Measurements from ENCODE around the gene ALOX15B. TPM values are rescaled to one million over a fixed set of nuclear protein-coding genes. Genes with fewer than 3 reads are reported as not detected.
A peak's percentile ranks its signal among the peaks of the same experiment; 100 is the strongest.

Gene ALOX15B
- total RNA-seq, 1 experiment from 2014 or later = not detected

DNA sequence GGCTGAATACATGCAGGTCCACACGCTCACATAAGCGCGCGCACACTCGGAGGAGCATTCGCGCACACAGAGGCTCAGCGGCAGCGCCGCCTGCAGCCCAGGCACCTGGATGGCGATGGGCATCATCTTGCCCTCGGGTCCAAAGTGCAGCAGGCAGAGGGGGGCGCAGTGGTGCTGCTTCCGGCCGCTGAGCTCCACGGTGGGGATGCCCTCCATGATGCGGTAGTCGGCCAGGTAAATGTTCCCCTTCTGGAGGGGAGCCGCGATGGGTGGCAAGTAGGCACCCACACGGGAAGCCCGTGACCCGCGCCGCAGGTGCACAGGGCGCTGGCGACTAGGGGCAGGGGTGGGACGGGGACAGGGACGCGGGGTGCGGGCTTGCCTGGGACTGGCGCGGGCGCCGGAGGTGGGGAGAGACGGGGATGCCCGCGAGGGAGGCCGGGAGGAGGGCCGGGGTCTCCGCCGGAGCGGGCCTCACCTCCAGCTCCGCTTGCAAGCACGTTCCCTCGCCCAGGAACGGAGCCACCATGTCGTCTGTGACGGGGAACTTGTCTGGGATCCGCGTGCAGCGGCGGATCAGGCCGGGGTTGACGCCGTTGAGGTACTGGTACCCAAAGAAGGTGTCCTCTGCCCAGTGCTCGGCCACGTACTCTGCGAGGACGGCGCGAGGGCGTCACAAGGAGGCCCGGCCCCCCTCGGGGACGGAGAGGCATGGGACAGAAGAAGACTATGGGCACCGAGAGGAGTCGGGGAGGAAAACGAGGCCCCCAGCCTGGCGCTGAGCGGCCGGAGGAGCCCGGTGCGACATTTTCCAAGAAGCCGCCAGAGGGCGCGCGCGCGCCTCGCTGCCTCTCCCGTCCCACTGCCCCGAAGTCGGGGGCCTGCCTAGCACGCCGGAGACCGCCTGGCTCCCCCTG, 40.7 kb downstream of the ALOX15B start:
- peak; percentile 71 for DNase-seq (ENCODE audit: low spot score)

DNA sequence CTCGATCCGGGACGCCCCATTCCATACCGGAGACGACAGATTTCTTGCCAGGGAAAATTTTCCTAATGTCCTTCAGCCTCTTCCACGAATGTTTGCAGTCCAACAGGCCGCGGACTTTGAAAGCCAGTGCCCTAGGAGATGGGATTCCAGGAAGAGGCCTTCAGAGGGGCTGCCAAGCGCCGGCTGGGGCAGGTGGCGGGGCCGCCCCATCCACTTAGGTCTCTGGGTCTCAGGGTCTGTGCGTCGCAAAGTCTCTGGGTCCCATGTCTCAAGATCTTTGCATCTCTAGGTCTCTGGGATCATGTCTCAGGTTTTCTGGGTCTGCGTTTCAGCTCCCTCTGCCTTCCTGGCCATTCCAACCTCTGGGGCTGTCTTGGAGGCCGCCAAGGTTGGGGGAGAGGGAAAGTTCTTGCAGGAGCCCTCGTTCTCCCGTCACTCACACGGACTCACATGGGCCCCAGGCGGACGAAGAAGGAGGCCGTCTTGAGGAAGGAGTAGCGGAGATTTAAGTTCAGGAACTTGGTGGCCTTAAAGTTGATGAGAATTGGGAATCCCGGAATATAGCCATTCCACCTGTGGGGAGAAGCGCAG, 41.4 kb downstream of the ALOX15B start:
- peak; percentile 6 for DNase-seq (ENCODE audit: low spot score)

DNA sequence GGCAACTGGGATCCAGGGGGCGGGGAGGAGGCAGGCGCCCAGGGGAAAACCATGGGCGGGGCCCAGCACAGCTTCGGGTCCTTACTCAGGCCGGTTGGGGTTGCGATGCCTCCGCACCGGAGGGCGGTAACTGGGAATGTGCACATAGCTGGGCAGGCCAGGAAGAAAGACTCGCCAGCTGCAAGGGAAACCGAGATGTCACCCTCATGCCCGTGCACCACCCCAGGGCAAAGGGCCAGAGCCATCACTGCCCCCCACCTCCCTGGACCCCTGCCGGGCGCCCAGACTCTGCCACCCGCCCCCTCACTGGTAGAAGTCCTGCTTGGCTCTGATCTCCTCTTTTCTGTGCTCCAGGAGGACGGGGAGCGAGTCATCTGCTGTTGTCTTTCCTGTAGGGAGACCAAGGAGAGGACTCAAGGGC, 42.0 kb downstream of the ALOX15B start:
- peak; percentile 13 for DNase-seq (ENCODE audit: low spot score)

DNA sequence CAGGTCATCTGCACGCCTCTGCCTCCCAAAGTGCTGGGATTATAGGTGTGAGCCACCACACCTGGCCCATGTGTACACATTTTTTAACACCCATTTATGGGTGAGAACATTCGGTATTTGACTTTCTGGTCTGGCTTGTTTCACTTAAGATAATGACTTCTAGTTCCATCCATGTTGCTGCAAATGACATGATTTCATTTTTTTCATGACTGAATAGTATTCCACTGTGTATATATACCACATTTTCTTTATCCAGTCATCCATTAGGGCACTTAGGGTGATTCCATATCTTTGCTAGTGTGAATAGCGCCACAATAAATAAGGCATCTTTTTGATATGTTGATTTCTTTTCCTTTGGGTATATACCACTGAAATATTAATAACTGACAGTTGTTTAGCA, 43.0 kb downstream of the ALOX15B start:
- DNase-seq (ENCODE audit: low spot score) = no peak

DNA sequence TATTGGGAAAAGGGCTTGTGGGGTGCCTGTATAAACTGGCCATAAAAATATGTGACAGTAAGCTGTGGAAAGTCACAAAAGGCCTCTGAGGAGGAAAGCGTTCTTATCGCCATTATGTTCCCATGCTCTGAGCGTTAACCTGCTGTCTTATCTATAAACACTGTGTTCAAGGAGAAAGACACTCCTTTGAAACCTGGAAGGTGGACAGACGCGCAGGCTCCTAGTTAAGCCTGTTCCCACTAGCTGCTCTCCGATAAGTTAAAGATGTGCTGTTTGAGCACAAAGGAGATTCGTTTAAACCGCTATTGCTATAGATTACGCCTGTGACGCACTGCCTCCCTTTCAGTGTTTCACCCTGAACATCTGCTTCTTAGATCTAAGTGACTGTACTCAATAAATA, 43.4 kb downstream of the ALOX15B start:
- no peak for DNase-seq (ENCODE audit: low spot score)

DNA sequence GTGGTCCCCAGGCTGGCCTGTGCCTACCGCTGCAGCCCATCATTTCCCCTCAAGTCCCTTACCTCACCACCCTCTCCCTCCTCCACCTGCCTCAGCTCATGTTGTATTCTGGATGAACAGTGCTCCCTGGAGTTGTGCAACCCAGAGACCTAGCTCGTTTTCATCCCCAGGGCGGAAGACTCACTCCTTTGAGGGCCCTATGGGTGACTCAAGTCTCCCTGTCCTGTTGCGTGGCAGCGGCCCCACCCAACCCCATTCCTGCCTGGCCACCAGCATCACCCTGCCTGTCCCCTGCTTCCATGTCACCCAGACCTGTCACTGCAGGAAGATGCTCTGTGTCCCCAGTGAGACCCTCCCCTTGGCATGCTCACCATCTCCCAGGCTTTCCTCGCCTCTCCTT, 45.4 kb downstream of the ALOX15B start:
- DNase-seq (ENCODE audit: low spot score) = no peak

DNA sequence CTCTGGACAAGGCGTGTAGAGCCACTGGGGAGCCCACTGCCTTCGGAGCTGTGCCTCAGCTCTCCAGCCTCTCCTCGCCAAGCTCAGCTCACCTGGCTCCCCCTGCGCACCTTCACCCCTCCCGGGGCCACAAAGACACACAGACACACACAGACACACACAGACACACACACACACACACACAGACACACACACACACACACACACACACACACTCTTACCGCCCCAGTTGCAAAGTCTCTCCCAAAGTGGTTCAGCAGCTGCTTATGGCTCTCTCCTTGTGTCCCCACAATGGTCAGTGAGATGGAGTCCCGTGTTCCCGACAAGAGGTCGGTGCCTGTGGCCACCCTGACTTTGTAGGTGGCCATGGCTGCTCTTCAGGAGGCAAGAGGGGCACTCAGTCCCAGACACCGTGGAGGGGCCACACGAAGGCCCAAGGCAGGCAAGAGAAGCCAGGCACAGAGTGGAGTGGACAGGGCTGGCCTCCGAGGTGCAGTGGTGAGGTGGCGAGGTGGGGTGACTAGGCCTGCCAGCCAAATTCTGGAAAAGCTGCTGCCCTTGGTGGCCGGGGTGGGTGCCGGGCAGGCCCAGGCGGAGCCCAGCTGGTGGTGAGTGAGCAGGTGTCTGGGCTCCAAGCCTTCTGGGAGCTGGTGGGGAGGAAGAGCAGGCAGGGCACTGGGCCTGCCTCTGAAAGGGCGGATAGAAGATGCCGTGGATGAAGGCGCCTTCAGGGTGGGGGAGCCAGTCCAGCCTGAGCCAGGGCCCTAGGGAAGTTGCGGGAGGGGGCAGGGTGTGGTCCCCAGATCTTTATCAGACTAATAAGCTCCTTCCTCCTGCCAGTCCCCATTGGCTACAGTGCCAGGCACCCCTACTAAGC, 48.5 kb downstream of the ALOX15B start, which contains the start of gene ALOX12B:
Gene ALOX12B (minus strand): TSS at position 642 of the 877 bp plus-strand sequence. CDS start 274 bp downstream, at position 368.
- no peak for DNase-seq (ENCODE audit: low spot score)

DNA sequence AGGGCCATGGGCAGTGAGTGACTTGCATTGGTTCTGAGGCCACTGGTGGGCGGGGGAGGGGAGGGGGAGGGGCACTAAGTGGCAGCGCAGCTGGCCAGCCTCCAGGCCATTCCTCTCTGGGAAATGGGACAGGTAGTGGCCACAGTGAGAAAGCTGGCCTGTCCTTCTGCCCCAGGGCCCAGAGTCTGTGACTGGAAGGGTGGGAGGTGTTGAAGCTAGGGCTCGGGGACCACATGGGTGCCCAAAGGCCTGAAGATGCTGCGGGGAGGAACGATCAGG, 49.0 kb downstream of the ALOX15B start:
- no peak for DNase-seq (ENCODE audit: low spot score)

DNA sequence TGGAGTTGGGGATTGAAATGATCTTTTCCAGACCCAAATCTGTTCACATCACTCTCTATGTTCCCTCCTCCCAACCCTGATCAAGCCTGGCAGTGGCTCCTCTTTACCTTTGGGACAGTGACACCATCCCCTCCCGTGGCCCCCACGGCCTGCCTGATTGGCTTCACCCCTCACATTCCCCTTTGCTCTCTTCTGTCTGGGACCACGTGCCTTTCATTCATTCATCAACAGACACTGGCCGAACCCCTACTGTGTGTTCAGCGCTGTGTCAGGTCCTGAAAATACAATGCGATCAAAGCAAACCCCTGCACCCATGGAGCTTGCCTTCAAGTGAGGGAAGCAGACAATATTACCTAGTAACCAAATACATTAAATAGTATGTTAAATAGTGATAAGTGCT, 50.9 kb downstream of the ALOX15B start:
- no peak for DNase-seq (ENCODE audit: low spot score)

DNA sequence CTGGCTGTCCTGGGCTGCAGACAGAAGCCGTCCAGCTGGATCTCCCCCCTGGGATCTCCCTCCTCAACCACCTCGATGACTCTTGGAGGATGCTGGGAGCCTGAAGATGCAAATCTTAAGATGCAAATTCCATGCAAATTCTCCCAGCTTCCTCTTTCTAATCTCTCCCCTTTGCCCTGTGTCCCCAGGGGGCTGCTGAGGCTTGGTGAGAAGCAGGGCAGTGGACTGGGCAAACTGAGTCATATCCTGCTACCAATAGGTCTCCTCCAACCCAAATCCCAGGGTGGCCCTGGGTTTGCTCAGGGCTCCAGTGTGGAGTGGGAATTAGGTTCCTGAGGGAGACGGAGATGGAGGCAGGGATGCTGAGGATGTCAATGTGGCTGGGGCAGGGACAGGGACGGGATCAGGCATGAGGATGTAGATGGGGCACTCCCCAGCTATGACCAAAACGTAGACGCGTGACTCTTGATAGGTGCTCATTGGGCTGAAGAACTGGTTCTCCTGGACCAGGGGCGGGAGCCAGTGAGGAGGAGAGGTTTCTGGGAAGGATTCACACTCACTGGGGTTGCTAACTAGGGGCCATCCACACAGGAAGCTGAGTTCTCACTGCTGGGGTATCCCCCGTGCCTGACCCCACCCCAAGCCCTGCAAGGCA, 52.3 kb downstream of the ALOX15B start:
- DNase-seq (ENCODE audit: low spot score) = no peak

DNA sequence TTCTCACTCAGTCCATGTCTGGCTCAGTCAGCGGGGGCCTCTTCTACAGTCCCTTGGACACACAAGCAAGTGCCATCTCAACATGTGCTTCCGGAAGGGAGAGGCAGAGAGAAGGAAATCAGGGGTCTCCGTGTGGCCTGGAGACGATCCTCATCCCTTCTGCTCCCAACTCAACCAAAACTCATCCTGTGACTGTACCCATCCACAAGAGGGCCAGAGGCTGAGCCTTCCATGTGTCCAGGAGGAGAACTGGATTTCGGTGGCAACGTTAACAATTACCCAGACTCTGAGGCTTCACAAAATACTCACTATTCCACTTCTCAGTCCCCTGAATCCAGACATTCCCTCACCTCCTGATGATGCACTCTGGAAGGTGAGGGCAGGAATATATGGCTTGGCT, 56.5 kb downstream of the ALOX15B start:
- DNase-seq (ENCODE audit: low spot score) = no peak

DNA sequence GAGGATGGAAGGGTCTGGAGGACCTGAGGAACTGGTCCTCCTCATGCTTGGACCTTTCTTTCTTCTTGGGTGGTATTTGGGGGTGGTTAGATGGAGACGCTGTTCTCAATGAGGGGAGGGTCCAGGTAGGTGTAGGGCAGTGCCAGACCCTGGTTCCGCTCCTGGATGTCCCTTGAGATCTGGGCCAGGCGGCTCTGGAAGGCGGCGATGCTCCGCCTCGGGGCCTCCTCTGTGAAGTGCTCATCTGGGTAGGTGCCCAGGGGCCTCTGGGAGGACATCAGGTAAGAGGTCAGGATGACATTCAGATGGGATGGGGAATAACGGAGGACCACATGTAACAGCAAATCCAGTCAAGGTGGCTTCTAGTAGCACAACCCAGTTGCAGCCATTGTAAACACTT, 57.7 kb downstream of the ALOX15B start:
- no peak for DNase-seq (ENCODE audit: low spot score)

Small RNA genes lying within 50 kb of the gene (small RNA-seq; reads per million reads assigned to genes)
- gene MIR4314 = not detected

Other genes with a start within 250 kb of the ALOX15B start
- 5.3 and 17.6 TPM in 2 replicates for gene KDM6B, start 204.8 kb upstream of the ALOX15B start, total RNA-seq (2014; rRNA removed; shearing (Covaris generic))
- 0.43 and 0.50 TPM in 2 replicates for gene TMEM88, start 184.0 kb upstream of the ALOX15B start, total RNA-seq (2014; rRNA removed; shearing (Covaris generic))
- gene NAA38, start 181.5 kb upstream of the ALOX15B start, total RNA-seq (2014; rRNA removed; shearing (Covaris generic)) = 71.8 and 89.4 TPM in 2 replicates
- 8.4 and 10.7 TPM in 2 replicates for gene CYB5D1, start 181.1 kb upstream of the ALOX15B start, total RNA-seq (2014; rRNA removed; shearing (Covaris generic))
- 52.8 and 54.3 TPM in 2 replicates for gene CHD3, start 150.3 kb upstream of the ALOX15B start, total RNA-seq (2014; rRNA removed; shearing (Covaris generic))
- 0.81 and 1.1 TPM in 2 replicates for gene RNF227, start 122.8 kb upstream of the ALOX15B start, total RNA-seq (2014; rRNA removed; shearing (Covaris generic))
- 0.74 and 1.4 TPM in 2 replicates for gene KCNAB3, start 109.2 kb upstream of the ALOX15B start, total RNA-seq (2014; rRNA removed; shearing (Covaris generic))
- 22.0 and 24.5 TPM in 2 replicates for gene TRAPPC1, start 107.1 kb upstream of the ALOX15B start, total RNA-seq (2014; rRNA removed; shearing (Covaris generic))
- 17.3 and 24.4 TPM in 2 replicates for gene CNTROB, start 106.9 kb upstream of the ALOX15B start, total RNA-seq (2014; rRNA removed; shearing (Covaris generic))
- gene GUCY2D, start 36.4 kb upstream of the ALOX15B start, total RNA-seq (2014; rRNA removed; shearing (Covaris generic)) = 0.03 TPM in 1 of 2 replicates, not detected in the other
- 0.97 TPM in 1 of 2 replicates, not detected in the other for gene ALOX12B, start 48.7 kb downstream of the ALOX15B start, total RNA-seq (2014; rRNA removed; shearing (Covaris generic))
- not detected in 2 replicates for gene ALOXE3, start 79.5 kb downstream of the ALOX15B start, total RNA-seq (2014; rRNA removed; shearing (Covaris generic))
- 0.61 and 0.76 TPM in 2 replicates for gene HES7, start 85.0 kb downstream of the ALOX15B start, total RNA-seq (2014; rRNA removed; shearing (Covaris generic))
- gene PER1, start 113.3 kb downstream of the ALOX15B start, total RNA-seq (2014; rRNA removed; shearing (Covaris generic)) = 37.1 and 43.5 TPM in 2 replicates
- gene VAMP2, start 123.9 kb downstream of the ALOX15B start, total RNA-seq (2014; rRNA removed; shearing (Covaris generic)) = 4.9 and 5.8 TPM in 2 replicates
- gene TMEM107, start 137.3 kb downstream of the ALOX15B start, total RNA-seq (2014; rRNA removed; shearing (Covaris generic)) = 12.6 and 14.5 TPM in 2 replicates
- 12.4 and 12.8 TPM in 2 replicates for gene BORCS6, start 151.1 kb downstream of the ALOX15B start, total RNA-seq (2014; rRNA removed; shearing (Covaris generic))
- gene AURKB, start 171.5 kb downstream of the ALOX15B start, total RNA-seq (2014; rRNA removed; shearing (Covaris generic)) = 75.0 and 84.9 TPM in 2 replicates
- 5.9 and 17.7 TPM in 2 replicates for gene CTC1, start 209.0 kb downstream of the ALOX15B start, total RNA-seq (2014; rRNA removed; shearing (Covaris generic))
- 45.4 and 51.3 TPM in 2 replicates for gene PFAS, start 210.2 kb downstream of the ALOX15B start, total RNA-seq (2014; rRNA removed; shearing (Covaris generic))
- gene RANGRF, start 249.6 kb downstream of the ALOX15B start, total RNA-seq (2014; rRNA removed; shearing (Covaris generic)) = 13.9 and 18.4 TPM in 2 replicates